Nephron (organoid): ENCODE results near the gene APAF1.

Source experiments
- H3K27ac Mint-ChIP-seq, 3 experiments: 2 replicates each; pipeline ENCODE4 v1.8.0; 2020; ENCODE audit warnings: mixed read lengths in 3 of 3, mild to moderate bottlenecking in 2 of 3, moderate library complexity in 1 of 3
- H3K27me3 Mint-ChIP-seq: 2 replicates; pipeline ENCODE4 v1.8.0; 2021; ENCODE audit warnings: low read depth, mild to moderate bottlenecking, moderate library complexity, mixed read lengths
- H3K36me3 Mint-ChIP-seq: 2 replicates; pipeline ENCODE4 v1.8.0; 2020; ENCODE audit warnings: low read depth, mixed read lengths
- H3K4me1 Mint-ChIP-seq: 2 replicates; pipeline ENCODE4 v1.8.0; 2020; ENCODE audit warnings: mixed read lengths
- H3K4me3 Mint-ChIP-seq, 3 experiments: 2 replicates each; pipeline ENCODE4 v1.8.0; 2020; ENCODE audit warnings: mild to moderate bottlenecking in 3 of 3, mixed read lengths in 3 of 3, moderate library complexity in 2 of 3
- H3K9me3 Mint-ChIP-seq: 2 replicates; pipeline ENCODE4 v1.8.0; 2020; ENCODE audit warnings: mixed read lengths
- CTCF ChIP-seq, 3 experiments: fragments of 200-600 bp; sonication (generic); IDR thresholded peaks; one replicate each; pipeline ENCODE4 v1.5.0; 2021; ENCODE audit warnings: antibody characterized with exemption in 3 of 3; ENCODE audit not compliant: unreplicated experiment in 3 of 3

The APAF1 gene

GRCh38 chr12:98741196-98741555, 96.1 kb downstream of the APAF1 start:
- Mint-ChIP-seq H3K9me3 (no peaks in the 10 kb centered on the region), H3K36me3 (peaks cover 2% of the 10 kb centered on the region), H3K4me3 (no peak overlapping the region), H3K27me3 (peaks cover 14% of the 10 kb centered on the region), H3K27ac (peak overlapping the region in 2 of 3 experiments; percentile 37 to 77), H3K4me1 (peaks cover 44% of the 10 kb centered on the region)
- no peak for TF ChIP-seq CTCF (IDR thresholded peaks at IDR 0.05; ENCODE audit: unreplicated experiment in 3 of 3)

- Mint-ChIP-seq H3K27ac (peak overlapping the region in 2 of 3 experiments; percentile 37 to 77), H3K4me1 (peaks cover 42% of the 10 kb centered on the region), H3K36me3 (no peaks in the 10 kb centered on the region), H3K9me3 (no peaks in the 10 kb centered on the region), H3K27me3 (peaks cover 19% of the 10 kb centered on the region), H3K4me3 (peak overlapping the region in 1 of 3 experiments; percentile 18)
- no peak for TF ChIP-seq CTCF (IDR thresholded peaks at IDR 0.05; ENCODE audit: unreplicated experiment in 3 of 3)
Observed at GRCh38 chr12:98741556-98742265, 96.6 kb downstream of the APAF1 start.

GRCh38 chr12:98743362-98743953, 98.4 kb downstream of the APAF1 start:
- H3K36me3 Mint-ChIP-seq, result no peaks in the 10 kb centered on the region
- peaks cover 33% of the 10 kb centered on the region for H3K4me1 Mint-ChIP-seq
- TF ChIP-seq CTCF (IDR thresholded peaks at IDR 0.05; ENCODE audit: unreplicated experiment in 3 of 3), result peak; percentile 32 to 57 (median 38)
- H3K27ac Mint-ChIP-seq, result no peak overlapping the region
- no peak overlapping the region for H3K4me3 Mint-ChIP-seq
- peaks cover 30% of the 10 kb centered on the region for H3K27me3 Mint-ChIP-seq
- no peaks in the 10 kb centered on the region for H3K9me3 Mint-ChIP-seq

- H3K27ac Mint-ChIP-seq, result no peak overlapping the region
- no peak for TF ChIP-seq CTCF (IDR thresholded peaks at IDR 0.05; ENCODE audit: unreplicated experiment in 3 of 3)
- no peaks in the 10 kb centered on the region for H3K9me3 Mint-ChIP-seq
- H3K4me1 Mint-ChIP-seq, result peaks cover 33% of the 10 kb centered on the region
- peaks cover 36% of the 10 kb centered on the region for H3K27me3 Mint-ChIP-seq
- H3K36me3 Mint-ChIP-seq, result no peaks in the 10 kb centered on the region
- H3K4me3 Mint-ChIP-seq, result no peak overlapping the region
Observed at GRCh38 chr12:98744680-98745079, 99.6 kb downstream of the APAF1 start.

DNA sequence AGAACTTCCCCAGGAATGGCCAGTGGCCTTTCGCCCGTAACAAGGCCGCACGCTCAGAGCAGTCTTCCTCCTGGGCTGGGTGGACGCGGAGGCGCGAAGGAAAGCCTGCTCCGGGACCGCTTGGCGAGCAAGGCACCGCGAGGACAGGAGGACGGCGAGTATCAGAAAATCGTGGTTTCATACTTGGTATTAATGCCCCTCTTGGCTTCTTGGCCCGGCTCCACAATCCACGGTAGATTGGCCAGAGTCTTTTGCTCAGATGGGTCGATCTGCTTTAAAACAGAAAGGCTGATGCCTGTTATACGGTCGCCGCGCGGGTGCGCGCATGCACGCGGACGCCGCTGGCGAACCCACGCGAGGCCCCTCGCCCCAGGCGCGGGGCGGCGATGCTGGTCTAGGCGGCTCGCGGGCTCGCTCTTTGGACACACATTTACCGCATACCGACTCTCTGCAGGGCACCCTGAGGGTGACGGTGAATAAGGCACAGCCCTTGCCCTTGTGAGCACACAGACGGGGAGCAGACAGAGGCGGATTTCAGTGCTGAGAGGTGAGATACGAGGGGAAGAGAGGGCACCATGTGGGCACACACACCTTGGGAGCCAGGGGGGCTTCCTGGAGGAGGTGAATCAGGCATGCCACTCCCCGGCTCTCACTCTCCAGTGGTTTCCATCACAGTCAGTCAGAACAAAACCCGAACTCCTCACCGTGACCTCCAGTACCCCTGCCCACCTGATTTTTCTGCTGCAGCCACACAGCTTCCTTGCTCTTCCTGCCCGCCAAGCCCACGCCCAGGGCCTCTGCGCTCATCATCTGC, 100.7 kb downstream of the APAF1 start:
- no peaks in the 10 kb centered on the region for H3K36me3 Mint-ChIP-seq
- TF ChIP-seq CTCF (IDR thresholded peaks at IDR 0.05; ENCODE audit: unreplicated experiment in 3 of 3), result no peak
- peaks cover 41% of the 10 kb centered on the region for H3K27me3 Mint-ChIP-seq
- H3K4me3 Mint-ChIP-seq, result peak overlapping the region; percentile 55 to 59 (median 57)
- H3K9me3 Mint-ChIP-seq, result no peaks in the 10 kb centered on the region
- H3K27ac Mint-ChIP-seq, result no peak overlapping the region
- H3K4me1 Mint-ChIP-seq, result peaks cover 36% of the 10 kb centered on the region
